NCI-H345 (cell line): ENCODE results near the gene POU6F2.
"Not testable (repeated sequence)": the region's sequence is repeated elsewhere in the genome, so short reads cannot be mapped to it uniquely, and the experiment has no call there.

Experiments
- DNase-seq: peaks from one replicate; lab custom pipeline; 2025; lab: John Stamatoyannopoulos, UW

The POU6F2 gene

DNA sequence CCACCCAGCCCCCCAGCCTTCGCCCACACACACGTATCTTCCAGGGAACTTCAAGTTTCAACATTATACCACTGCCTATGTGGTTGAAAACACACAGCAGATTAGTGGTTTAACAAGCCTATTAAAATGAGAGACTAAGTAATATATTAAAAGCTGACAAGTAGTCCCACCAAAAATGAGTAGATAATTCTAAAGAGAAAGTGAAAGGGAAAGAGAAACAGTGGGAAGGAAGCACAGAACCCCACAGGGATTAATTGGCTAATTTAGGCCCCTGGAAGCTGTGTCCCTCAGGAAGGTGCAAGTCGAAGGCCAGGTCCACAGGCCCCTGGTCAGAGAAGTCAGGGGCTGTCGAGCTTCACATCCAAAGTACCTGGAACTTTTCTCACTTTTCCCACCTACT is 378.0 kb downstream of the POU6F2 start:
- DNase-seq = no peak

DNA sequence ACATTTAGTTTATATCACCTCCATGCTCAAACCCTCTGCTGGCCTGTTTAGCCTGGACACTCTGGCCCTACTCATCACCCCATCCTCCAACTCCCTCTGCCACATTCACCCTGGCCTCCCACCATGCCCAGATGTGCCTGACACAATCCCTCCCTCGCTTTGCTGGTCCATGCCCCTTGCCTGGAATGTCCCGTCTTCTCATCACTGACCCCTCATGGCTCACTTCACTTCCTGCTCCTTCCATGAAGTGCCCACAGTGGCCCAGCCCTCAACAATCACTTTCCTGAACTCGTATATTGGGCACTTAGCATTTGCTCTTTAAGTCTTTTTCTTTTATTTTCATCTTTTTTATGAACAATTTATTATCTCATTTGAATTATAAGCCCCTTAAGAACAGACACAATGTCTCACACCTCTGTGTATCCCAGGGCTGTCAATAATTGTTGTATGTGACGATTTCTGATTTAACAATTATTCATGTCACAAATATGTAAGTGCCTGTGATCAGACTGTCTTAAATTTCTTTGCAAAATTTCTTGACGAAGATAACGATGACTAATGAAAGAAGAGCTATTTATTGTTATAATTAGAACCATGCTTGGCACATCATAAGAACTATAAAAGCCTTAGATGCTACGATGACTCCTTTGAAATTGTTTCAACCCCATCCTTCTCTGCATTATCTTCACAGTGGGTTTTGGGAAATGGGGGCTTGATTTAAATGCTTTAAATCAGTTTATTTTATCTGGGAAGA is 378.6 kb downstream of the POU6F2 start:
- DNase-seq = no peak

DNA sequence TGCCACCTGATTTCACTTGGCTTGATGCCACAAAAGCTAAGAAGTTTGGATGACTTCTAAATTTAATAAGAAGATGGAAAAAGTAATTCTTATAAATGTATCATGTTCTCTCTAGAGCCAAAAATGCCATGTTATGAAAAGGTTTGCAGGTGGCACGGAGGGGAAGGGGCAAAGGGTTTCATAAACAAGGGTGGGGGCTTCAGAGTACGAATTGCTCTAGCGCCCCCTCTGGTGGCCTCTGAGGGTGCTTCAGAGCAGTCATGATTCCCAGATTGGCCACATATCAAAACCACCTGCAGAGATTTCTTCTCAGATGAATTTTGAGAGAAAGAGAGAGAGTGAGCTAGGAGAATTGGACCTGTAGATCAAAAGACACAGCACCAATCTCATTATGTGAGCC is 379.9 kb downstream of the POU6F2 start:
- no peak for DNase-seq

DNA sequence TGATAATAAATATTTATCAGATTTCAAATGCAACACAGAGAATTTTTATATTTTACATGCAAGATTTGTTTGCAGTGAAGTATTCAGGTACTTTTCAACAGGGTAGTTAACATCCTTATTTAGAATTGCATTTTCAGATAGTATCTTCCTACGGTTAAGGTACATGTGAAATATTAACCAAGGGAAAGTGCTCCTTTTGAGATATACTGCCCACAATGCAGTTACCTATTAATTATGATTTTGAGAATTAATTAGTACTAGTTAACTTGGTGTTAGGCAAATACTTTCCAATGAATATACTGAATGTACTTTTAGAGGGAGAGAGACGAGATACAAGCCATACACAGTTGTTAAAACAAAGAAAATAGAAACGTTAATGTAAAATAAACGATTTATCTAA is 382.3 kb downstream of the POU6F2 start:
- DNase-seq = no peak

DNA sequence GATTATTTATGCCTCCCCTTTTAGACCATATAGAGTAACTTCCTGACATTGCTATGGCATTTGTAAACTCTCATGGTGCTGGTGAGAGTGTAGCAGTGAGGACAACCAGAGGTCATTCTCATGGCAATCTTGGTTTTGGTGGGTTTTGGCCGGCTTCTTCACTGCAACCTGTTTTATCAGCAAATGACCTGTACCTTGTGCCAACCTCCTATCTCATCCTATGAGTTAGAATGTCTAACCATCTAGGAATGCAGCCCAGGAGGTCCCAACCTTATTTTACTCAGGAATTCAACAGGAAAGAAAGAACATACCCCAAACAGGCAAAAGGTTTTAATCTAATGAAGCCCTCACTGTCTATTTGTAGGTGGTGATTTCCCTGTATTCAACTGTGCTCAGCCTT is 383.1 kb downstream of the POU6F2 start:
- no peak for DNase-seq

DNA sequence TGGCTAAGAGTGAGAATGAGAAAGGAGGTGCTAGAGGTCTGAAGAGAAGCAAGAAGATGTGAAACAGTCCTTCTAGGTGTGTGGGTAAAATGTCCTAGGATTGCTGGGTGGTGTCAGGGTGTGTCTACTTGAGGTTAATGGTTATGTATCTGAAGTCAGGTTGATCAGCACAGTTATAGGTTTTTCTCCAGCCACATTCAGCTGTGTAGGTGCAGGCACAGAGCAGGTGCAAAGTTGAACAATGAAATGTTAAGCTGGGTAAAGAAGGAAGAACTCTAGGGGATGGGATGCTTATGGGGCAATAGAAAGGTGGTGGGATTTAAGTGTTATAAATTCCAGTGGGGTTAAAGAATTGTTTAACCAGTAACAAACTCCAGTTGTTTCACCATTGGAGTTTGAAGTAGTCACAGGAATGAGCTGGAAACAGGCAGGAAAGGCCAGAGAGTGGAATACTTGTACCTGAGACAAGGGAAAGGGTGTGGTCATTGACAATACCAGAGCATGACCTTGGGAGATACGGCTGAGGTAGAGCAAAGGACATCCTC is 388.1 kb downstream of the POU6F2 start:
- DNase-seq = no peak

DNA sequence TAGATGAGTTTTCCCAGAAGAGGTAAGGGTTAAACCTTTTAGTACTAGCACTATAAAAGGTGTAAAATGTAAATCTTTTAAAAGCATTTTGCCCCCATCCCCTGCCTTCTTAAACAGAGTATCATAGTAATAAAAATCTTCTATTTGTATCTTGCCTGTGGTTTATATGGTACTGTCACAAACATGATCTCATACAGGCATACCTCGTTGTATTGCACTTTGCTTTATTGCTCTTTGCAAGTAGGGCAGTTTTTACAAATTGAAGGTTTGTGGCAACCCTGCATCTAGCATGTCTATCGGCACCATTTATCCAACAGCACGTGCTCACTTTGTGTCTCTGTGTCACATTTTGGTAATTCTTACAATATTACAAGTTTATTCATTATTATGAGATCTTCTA is 389.7 kb downstream of the POU6F2 start:
- no peak for DNase-seq

DNA sequence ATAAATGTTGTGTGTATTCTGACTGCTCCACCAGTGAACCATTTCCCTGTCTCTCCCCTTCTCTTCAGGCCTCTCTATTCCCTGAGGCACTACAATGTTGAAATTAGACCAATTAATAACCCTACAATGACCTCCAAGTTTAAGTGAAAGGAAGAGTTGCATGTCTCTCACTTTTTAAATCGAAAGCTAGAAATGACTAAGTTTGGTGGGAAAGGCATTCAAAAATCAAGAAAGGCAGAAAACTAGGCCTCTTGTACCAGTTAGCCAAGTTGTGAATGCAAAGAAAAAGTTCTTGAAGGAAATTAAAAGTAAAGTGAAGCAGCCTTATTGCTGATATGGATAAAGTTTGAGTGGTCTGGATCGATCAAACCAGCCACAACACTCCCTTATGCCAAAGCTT is 390.2 kb downstream of the POU6F2 start:
- no peak for DNase-seq

DNA sequence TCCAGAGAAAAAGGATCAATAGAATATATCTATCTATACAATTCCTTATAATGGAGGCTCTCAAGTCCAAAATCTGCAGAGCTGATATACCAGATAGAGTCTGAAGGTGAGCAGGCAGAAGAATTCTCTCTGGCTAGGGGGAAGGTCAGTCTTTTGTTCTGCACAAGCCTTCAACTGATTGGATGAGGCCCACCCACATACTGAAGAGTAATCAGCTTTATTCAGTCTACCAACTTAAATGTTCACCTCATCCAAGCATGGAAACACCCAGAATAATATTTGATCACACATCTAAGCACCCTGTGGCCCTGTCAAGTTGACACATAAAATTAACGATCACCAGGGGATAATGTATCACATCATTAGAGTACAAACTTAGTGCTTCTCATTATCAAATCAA is 394.7 kb downstream of the POU6F2 start:
- no peak for DNase-seq

DNA sequence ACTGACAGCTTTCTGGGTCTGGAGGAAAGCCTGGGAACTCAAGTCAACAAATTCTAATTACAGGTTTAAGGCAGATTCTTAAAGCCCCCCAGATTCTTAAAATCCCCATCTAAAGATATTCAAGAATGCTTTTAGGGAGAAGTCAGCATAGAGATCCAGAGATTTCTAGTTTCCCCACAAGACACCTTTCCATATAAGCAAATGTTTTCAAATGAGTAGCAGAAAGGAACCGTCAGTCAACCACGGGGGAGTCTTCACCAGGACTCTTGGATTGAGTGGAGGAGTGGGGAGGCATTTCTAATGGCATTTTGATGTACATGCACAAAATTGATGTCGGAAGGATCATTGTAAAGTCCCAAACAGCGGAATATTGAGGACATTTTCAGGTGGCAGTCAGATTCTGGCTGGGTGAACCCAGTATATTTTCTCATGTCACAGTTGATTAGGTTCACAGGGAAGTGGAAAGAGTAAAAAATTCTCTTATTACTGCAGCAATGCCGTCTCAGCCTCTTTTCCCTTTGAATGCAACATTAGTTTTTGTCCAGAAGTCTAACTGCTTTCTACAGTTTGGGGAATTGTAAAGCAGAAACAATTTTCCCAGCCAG is 396.8 kb downstream of the POU6F2 start:
- DNase-seq = no peak

DNA sequence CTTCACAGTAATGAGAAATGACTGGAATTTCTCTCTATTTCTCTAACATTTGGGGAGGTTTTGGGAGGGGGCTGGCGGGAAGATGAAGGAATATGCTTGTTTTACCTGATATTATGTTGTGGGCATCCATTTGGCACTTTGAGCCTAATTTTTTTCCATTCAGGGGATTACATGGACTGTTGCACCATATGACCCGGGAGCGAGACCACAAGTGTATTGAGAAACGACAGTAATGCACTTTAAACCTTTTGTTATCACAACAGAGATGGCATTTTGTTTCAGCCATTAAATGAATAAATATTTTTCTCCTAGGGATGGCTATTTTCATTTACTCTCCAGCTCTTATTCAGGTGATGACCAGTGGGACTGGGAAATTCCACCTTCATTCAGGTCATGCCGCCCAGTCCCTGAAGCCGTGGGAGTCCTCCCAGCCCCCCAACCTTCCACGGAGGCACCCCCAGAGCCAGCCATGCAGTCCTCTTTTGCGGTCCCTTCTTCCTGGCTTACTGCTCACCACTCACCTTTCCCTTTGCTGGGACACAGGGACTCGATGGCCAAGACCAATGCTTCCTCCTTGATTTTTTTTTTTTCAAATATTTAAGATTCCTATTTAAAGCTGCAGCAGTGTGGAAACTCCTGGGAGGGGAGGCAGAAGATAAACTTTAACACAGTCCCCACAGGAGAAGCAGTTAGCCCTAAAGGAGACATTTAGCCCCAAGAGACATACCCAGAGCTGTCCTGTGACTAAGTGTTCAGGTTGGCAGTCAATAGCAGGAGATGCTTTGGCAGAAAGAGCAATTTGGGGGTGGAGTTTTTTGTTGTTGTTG is 397.6 kb downstream of the POU6F2 start:
- DNase-seq = no peak

DNA sequence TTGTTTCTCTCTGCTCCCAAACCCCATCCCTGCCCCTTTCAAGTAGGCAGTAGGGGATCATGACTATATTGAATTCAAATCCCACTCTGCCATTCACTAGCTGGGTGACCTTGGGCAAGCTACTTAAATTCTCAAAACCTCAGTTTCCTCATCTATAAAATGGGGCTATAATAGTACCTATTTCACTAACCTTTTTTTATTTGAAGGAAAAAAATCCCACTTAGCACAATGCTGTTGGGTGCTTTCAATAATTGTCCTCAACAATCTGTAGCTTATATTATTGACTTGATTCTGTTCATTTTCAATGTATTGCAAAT is 398.1 kb downstream of the POU6F2 start:
- no peak for DNase-seq

DNA sequence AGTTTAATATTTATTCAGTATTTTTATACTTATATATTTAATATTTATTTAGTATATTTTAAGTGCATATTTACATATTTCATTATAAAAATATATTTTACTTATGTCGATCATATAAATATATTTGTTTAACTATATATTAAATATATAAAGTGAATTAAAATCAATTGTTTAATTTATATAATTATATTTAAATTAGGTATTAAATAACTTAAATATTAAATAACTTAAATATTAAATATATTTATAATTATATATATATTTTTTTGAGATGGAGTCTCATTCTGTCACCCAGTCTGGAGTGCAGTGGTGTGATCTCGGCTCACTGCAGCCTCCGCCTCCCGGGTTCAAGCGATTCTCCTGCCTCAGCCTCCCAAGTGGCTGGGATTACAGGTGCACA is 399.2 kb downstream of the POU6F2 start:
- not testable (repeated sequence) for DNase-seq

DNA sequence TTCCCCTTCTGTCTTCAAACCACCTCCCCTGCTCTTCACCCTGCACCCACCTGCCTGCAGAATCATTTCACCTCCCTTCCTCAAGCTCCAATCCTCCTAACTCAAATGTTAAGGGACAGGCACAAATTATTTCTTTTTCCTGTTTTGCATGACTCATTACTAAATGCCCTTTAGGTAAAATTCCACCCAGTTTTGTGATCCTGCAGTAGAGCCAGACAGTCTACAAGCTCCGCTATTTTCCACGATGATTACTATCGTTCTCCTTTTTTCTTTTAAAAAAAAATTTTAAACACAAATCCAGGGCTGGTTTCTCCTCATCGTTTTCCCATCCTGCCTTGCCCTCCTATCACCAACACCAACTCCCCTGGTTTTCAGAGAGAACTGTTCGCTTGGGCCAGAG is 401.7 kb downstream of the POU6F2 start:
- no peak for DNase-seq

DNA sequence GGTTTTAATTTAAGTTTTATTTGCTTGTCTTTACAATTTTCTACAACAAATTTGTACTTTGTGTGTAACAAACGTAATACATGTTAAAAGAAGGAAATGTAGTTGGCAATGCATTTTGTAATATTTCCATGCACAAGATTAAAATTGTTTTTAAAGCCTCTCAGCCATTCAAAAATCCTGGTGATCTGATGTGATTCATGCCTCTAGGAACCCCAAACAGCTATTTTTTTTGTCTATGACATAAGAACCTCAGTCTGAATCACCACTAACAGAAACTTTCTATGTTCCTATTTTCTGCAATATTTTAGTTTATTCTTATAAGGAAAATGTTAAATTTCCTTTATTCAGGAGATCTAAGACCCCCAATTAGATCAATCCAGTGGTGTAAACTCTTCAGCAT is 405.4 kb downstream of the POU6F2 start:
- no peak for DNase-seq

DNA sequence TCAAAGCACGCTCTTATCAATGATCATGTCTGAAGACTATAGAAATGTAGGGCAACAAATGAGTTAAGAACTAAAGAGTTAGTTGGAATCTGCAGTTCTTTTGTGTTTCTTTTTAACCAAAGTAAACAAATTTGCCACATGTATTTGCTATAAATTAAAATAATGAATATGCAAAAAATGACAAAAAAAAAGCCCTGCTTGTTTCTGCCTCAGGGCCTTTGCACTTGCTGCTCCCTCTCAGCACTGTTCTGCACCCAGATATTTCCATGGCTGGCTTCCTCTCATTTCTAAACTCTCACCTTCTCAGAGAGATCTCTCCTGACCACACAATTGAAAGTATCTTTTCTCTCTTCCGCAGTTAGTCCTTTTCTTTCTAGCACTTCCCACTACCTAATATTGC is 406.7 kb downstream of the POU6F2 start:
- no peak for DNase-seq

DNA sequence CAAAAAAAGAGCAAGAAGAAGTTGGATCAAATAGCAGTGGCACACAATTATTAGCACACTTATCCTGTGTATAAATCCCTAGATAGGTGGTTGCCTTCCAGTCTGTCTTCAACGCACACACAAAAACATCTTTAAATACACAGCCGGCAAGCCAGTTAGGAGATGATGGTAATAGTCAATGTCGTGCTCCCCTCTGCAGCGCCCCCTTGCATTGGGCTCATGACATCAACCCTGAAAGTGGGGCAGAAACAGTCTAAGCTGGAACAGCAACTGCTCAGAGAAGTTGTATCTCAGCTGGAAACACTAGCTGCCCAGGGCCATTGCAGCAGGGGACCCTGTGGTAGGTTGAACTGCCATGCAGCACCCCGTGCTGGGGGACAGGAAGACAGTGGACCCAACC is 409.0 kb downstream of the POU6F2 start:
- DNase-seq = no peak

DNA sequence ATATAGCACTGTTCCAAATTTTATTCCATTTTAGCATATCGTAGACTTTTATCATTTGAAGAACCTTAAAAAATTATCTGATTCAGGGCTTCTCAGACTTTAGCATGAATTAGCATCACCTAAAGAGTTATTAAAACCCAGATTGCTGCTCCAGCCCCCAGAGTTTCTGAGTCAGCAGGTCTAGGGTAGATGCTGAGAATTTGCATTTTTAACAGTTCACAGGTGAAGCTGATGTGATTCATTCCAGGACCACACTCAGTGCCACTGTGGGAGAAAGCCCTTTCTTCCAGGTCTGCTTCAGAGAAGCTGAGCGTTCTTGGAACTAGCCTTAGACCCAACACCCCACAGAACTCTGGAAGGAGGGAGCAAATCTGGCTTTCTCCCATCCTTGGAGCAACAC is 414.4 kb downstream of the POU6F2 start:
- DNase-seq = no peak

DNA sequence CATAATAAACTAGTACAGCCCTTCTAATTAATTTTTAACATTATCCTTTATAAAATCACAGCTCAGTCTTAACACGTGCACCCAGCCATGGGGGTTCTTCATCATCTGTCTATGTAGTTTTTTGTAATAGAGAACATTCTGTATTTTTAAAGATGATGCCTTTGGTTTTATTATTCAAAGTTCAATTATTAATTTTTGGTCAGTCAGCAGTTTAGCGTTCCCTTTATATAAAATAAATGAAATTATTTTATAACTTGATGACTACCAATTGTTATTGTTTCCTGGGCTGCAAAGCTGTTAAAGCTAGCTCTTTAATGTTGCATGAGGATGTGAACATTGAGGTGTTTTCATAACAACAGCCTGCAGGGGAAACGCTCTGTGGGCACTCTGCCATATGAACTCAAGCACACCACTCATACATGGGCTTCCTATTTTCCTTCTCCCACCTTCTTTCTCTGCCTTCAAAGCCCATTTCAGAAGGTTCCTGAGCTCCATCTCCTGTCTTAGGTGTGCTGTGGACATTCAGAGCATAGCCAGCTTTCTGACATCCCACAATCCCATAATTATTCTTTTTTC is 416.5 kb downstream of the POU6F2 start:
- peak; percentile 17 for DNase-seq

DNA sequence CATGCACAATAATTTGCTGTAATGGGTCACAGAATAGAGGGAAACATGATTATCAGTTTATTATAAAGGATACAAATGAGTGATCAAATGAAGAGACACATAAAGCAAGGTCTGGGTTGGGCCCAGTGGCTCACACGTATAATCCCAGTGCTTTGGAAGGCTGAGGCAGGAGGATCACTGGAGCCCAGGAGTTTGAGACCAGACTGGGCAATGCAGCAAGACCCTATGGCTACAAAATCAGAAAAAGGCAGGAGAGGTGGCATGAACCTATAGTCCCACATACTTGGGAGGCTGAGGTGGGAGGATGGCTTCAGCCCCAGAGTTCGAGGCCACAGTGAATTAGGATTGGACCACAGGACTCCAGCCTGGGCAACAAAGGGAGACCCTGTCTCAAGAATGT is 421.7 kb downstream of the POU6F2 start:
- DNase-seq = no peak

DNA sequence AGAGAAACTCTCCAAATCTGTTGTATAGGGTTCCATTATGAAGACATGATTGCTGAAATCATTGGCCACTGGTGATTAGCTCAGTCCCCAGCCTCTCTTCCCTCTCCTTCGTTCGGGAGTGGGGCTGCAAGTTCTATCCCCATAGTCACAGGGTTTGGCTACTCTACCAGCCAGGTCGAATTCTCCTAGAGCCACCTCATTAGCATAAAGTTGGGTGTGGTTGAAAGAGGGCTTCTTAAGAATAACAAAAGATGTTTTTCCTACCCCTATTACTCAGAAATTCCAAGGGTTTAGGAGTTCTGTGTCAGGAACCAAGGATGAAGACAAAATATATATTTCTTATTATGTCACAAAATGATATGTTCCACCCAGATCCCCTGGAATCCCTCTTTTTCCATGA is 422.3 kb downstream of the POU6F2 start:
- DNase-seq = no peak

DNA sequence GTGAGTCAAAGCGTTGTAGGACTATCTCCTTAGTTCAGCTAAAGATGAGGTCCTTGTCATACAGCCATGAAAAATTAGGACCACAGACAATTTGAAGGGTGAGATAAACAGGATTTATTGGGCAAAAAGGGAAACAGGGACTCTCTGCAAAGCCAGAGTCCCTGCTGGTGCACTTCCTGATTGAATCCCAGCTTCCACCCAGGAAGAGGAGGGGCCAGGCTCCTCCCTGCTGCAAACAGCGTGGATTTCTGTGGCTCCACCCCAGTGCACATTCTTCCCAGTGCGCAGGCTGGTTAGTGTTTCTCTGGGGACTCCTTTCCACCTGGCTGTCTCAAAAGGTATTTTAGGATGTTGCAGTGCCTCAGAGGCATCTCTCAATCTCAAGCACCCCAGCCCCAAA is 423.1 kb downstream of the POU6F2 start:
- DNase-seq = no peak

DNA sequence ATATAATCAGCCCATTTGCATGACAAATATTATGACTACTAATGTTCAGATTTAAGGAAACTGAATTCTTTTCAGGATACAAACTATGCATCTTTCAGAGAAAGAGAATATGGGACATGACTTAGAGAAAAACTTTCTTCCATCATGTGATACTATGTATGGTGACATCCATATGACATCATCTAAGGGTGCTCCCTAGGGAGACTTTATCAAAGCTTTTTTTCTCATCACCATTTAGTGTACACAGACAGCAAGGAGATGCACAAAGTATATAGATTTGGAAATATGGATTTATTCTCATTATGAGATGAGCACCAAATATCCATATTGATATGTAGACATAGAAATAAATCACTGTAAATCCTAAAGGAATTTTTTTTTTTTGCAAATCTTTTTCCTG is 424.3 kb downstream of the POU6F2 start:
- DNase-seq = no peak
